ENCODE measurements around the gene SBDS. TPM values are rescaled to one million over a fixed set of nuclear protein-coding genes. Genes with fewer than 3 reads are reported as not detected.
"Not testable (repeated sequence)": the region's sequence is repeated elsewhere in the genome, so short reads cannot be mapped to it uniquely, and the experiment has no call there.

The SBDS gene
- polyA plus RNA-seq, 1 donor (not counting 4 experiments of a cell fraction or from before 2014, with no cell fraction given): 146 TPM

- H3K36me3 ChIP-seq (ENCODE audit: control insufficient read depth in 2 of 2, extremely low read depth in 1 of 2, insufficient read depth in 2 of 2, low read length in 2 of 2): no peaks in the 10 kb centered on the region
- dilution Hi-C loops (cut with MboI; ENCODE audit: extremely low pct_ligation_motif_present, low sequenced_read_pairs): no loop called here
- no peaks in the 10 kb centered on the region for H3K4me1 ChIP-seq (ENCODE audit: control insufficient read depth, extremely low read depth, insufficient read depth, low read length)
- H3K9me3 ChIP-seq (ENCODE audit: control insufficient read depth, low read depth, low read length): peaks cover 2% of the 10 kb centered on the region
- H3K4me3 ChIP-seq (ENCODE audit: control insufficient read depth in 2 of 3, extremely low read depth in 1 of 3, insufficient read depth in 2 of 3, low read depth in 1 of 3, low read length in 3 of 3): no peak overlapping the region
- no peak overlapping the region for H3K9ac ChIP-seq (ENCODE audit: control insufficient read depth, extremely low read depth, insufficient read depth, low read length)
- no peaks in the 10 kb centered on the region for H3K9me1 ChIP-seq (ENCODE audit: control insufficient read depth, extremely low read depth, insufficient read depth, low read length)
- FAIRE-seq (no peak), DNase-seq (ENCODE audit: low read depth, low spot score) (no peak)
- no peak overlapping the region for H3K27ac ChIP-seq (ENCODE audit: control insufficient read depth, insufficient read depth, low read length)
- H4K20me1 ChIP-seq (ENCODE audit: control insufficient read depth, extremely low read depth, insufficient read depth, low read length): no peaks in the 10 kb centered on the region
- no peak overlapping the region for H2AFZ ChIP-seq (ENCODE audit: control insufficient read depth, low read length)
- H3K27me3 ChIP-seq (ENCODE audit: control insufficient read depth, extremely low read depth, insufficient read depth, low read length): no peaks in the 10 kb centered on the region
- no peaks in the 10 kb centered on the region for H3K79me2 ChIP-seq (ENCODE audit: control insufficient read depth, insufficient read depth, low read length)
- no peak for TF ChIP-seq EZH2 (IDR thresholded peaks at IDR 0.05; ENCODE audit: low read length)
- TF ChIP-seq, protein P1, sequence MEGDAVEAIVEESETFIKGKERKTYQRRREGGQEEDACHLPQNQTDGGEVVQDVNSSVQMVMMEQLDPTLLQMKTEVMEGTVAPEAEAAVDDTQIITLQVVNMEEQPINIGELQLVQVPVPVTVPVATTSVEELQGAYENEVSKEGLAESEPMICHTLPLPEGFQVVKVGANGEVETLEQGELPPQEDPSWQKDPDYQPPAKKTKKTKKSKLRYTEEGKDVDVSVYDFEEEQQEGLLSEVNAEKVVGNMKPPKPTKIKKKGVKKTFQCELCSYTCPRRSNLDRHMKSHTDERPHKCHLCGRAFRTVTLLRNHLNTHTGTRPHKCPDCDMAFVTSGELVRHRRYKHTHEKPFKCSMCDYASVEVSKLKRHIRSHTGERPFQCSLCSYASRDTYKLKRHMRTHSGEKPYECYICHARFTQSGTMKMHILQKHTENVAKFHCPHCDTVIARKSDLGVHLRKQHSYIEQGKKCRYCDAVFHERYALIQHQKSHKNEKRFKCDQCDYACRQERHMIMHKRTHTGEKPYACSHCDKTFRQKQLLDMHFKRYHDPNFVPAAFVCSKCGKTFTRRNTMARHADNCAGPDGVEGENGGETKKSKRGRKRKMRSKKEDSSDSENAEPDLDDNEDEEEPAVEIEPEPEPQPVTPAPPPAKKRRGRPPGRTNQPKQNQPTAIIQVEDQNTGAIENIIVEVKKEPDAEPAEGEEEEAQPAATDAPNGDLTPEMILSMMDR (optimal IDR thresholded peaks at IDR 0.05 in 1 of 3, IDR thresholded peaks at IDR 0.05 in 1 of 3, conservative IDR thresholded peaks at IDR 0.05 in 1 of 3; ENCODE audit: extremely low read depth in 1 of 3, insufficient read depth in 2 of 3, low read length in 3 of 3): no peak
- H3K4me2 ChIP-seq (ENCODE audit: control insufficient read depth, extremely low read depth, insufficient read depth, low read depth, low read length): no peak overlapping the region
Measured at GRCh38 chr7:66974986-66975590, 20.3 kb downstream of the SBDS start.

- DNase-seq (ENCODE audit: low read depth, low spot score) (no peak), FAIRE-seq (no peak)
- no peak for TF ChIP-seq EZH2 (IDR thresholded peaks at IDR 0.05; ENCODE audit: low read length)
- TF ChIP-seq, protein P1 (optimal IDR thresholded peaks at IDR 0.05 in 1 of 3, IDR thresholded peaks at IDR 0.05 in 1 of 3, conservative IDR thresholded peaks at IDR 0.05 in 1 of 3; ENCODE audit: extremely low read depth in 1 of 3, insufficient read depth in 2 of 3, low read length in 3 of 3): no peak
- dilution Hi-C loops (cut with MboI; ENCODE audit: extremely low pct_ligation_motif_present, low sequenced_read_pairs): no loop called here
- no peaks in the 10 kb centered on the region for H3K27me3 ChIP-seq (ENCODE audit: control insufficient read depth, extremely low read depth, insufficient read depth, low read length)
- no peaks in the 10 kb centered on the region for H3K79me2 ChIP-seq (ENCODE audit: control insufficient read depth, insufficient read depth, low read length)
- no peak overlapping the region for H2AFZ ChIP-seq (ENCODE audit: control insufficient read depth, low read length)
- no peak overlapping the region for H3K27ac ChIP-seq (ENCODE audit: control insufficient read depth, insufficient read depth, low read length)
- H3K9me1 ChIP-seq (ENCODE audit: control insufficient read depth, extremely low read depth, insufficient read depth, low read length): no peaks in the 10 kb centered on the region
- no peak overlapping the region for H3K4me3 ChIP-seq (ENCODE audit: control insufficient read depth in 2 of 3, extremely low read depth in 1 of 3, insufficient read depth in 2 of 3, low read depth in 1 of 3, low read length in 3 of 3)
- no peaks in the 10 kb centered on the region for H4K20me1 ChIP-seq (ENCODE audit: control insufficient read depth, extremely low read depth, insufficient read depth, low read length)
- H3K9ac ChIP-seq (ENCODE audit: control insufficient read depth, extremely low read depth, insufficient read depth, low read length): no peak overlapping the region
- H3K9me3 ChIP-seq (ENCODE audit: control insufficient read depth, low read depth, low read length): no peaks in the 10 kb centered on the region
- H3K4me2 ChIP-seq (ENCODE audit: control insufficient read depth, extremely low read depth, insufficient read depth, low read depth, low read length): no peak overlapping the region
- no peaks in the 10 kb centered on the region for H3K4me1 ChIP-seq (ENCODE audit: control insufficient read depth, extremely low read depth, insufficient read depth, low read length)
- no peaks in the 10 kb centered on the region for H3K36me3 ChIP-seq (ENCODE audit: control insufficient read depth in 2 of 2, extremely low read depth in 1 of 2, insufficient read depth in 2 of 2, low read length in 2 of 2)
Measured at GRCh38 chr7:66970310-66970709, 25.1 kb downstream of the SBDS start.

DNA sequence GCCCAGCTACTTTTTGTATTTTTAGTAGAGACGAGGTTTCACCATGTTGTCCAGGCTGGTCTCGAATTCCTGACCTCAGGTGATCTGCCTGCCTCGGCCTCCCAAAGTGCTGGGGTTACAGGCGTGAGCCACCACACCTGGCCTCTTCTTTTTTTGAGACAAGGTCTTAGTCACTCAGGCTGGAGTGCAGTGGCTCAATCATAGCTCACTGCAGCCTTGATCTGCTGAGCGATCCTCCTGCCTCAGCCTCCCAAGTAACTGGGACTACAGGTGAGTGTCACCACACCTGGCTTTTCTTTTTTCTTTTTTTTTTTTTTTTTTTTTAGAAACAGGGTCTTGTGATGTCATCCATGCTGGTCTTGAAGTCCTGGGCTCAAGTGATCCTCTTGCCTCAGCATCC lies 26.4 kb downstream of the SBDS start:
- H3K4me3 ChIP-seq (ENCODE audit: control insufficient read depth in 2 of 3, extremely low read depth in 1 of 3, insufficient read depth in 2 of 3, low read depth in 1 of 3, low read length in 3 of 3); H3K79me2 ChIP-seq (ENCODE audit: control insufficient read depth, insufficient read depth, low read length); FAIRE-seq; H2AFZ ChIP-seq (ENCODE audit: control insufficient read depth, low read length); H3K4me2 ChIP-seq (ENCODE audit: control insufficient read depth, extremely low read depth, insufficient read depth, low read depth, low read length); H3K9ac ChIP-seq (ENCODE audit: control insufficient read depth, extremely low read depth, insufficient read depth, low read length); DNase-seq (ENCODE audit: low read depth, low spot score); H4K20me1 ChIP-seq (ENCODE audit: control insufficient read depth, extremely low read depth, insufficient read depth, low read length); H3K36me3 ChIP-seq (ENCODE audit: control insufficient read depth in 2 of 2, extremely low read depth in 1 of 2, insufficient read depth in 2 of 2, low read length in 2 of 2); H3K9me1 ChIP-seq (ENCODE audit: control insufficient read depth, extremely low read depth, insufficient read depth, low read length); H3K27ac ChIP-seq (ENCODE audit: control insufficient read depth, insufficient read depth, low read length); H3K27me3 ChIP-seq (ENCODE audit: control insufficient read depth, extremely low read depth, insufficient read depth, low read length); H3K4me1 ChIP-seq (ENCODE audit: control insufficient read depth, extremely low read depth, insufficient read depth, low read length); dilution Hi-C loops (cut with MboI; ENCODE audit: extremely low pct_ligation_motif_present, low sequenced_read_pairs); H3K9me3 ChIP-seq (ENCODE audit: control insufficient read depth, low read depth, low read length): not testable (repeated sequence)

All from keratinocyte (primary cell).